ENCODE results near the gene ALPK3. TPM values are rescaled to one million over a fixed set of nuclear protein-coding genes. Genes with fewer than 3 reads are reported as not detected.

The ALPK3 gene
- total and polyA plus RNA-seq, 8 donors, result 0.58 to 17.9 (median 3.5) TPM

DNA sequence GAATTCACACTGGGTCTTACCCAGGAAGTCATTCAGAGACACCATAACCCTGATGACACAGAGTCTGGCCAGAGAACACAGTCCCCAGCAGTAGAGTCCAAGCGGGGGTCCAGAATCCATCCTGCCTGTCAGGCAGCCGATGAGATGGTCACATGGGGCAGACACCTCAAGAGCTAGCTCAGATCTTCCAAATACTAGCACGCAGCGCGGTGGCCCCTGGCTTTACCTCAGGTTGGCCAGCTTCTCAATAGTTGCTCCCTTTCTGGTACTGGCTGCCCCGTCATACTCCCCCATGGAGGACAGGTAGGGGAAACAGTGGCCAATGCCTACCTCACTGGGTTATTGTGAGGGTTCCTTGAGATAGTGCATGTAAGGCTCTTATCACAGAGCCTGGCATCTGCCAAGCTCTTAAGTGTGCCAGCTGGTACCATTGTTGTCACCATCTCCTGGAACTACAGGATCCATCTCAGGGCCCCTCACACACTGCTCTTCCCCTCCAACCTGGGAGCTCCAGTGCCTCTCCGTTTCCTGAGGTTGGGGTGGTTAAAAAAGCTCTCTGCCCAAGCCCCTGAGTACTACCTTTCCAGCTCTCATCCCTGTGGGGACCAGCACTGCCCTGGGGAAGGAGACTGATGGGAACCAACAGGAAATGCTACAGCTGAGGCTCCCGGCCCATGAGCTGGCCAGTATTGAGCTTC is 63.8 kb downstream of the ALPK3 start:
- peaks cover 0 to 11% (median 0%) of the 10 kb centered on the region in 4 donors for H3K4me1 ChIP-seq

DNA sequence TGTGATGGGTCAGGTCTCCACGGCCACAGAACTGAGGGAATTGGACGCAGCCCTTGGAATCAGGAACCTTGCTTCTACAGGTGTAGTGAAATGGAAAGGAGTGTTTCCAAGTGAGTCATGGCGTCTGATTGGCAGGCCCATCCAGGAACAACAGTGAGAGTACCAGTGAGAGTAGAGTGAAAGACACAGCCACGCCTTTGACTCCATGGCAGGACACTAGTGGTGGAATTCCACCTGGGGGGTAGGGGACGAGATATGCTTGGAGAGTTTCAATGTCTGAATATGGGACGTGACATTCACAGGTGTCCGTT is 64.3 kb downstream of the ALPK3 start:
- H3K36me3 ChIP-seq, result no peaks in the 10 kb centered on the region
- no peak for DNase-seq
- H3K4me1 ChIP-seq, result peaks cover 0 to 11% (median 0%) of the 10 kb centered on the region in 4 donors
- WGBS, 5 donors, result 86 to 91% (median 88%) methylated on average over 7 of the region's 7 CpGs
- no peak overlapping the region for H3K4me3 ChIP-seq
- H3K27me3 ChIP-seq, result no peaks in the 10 kb centered on the region
- no peaks in the 10 kb centered on the region for H3K9me3 ChIP-seq
- no peak for TF ChIP-seq POLR2AphosphoS5 (IDR thresholded peaks at IDR 0.05)
- no peak for TF ChIP-seq POLR2A (IDR thresholded peaks at IDR 0.05)
- TF ChIP-seq, protein P1, sequence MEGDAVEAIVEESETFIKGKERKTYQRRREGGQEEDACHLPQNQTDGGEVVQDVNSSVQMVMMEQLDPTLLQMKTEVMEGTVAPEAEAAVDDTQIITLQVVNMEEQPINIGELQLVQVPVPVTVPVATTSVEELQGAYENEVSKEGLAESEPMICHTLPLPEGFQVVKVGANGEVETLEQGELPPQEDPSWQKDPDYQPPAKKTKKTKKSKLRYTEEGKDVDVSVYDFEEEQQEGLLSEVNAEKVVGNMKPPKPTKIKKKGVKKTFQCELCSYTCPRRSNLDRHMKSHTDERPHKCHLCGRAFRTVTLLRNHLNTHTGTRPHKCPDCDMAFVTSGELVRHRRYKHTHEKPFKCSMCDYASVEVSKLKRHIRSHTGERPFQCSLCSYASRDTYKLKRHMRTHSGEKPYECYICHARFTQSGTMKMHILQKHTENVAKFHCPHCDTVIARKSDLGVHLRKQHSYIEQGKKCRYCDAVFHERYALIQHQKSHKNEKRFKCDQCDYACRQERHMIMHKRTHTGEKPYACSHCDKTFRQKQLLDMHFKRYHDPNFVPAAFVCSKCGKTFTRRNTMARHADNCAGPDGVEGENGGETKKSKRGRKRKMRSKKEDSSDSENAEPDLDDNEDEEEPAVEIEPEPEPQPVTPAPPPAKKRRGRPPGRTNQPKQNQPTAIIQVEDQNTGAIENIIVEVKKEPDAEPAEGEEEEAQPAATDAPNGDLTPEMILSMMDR (IDR thresholded peaks at IDR 0.05), result no peak
- TF ChIP-seq EP300 (IDR thresholded peaks at IDR 0.05), result no peak
- intact Hi-C loops (cut with DNase I; ENCODE audit: low total_unique reads), result no loop called here
- no peak overlapping the region for H3K27ac ChIP-seq

More for the DNA sequence above, 63.8 kb downstream of the ALPK3 start:
- H3K27ac ChIP-seq, result no peak overlapping the region
- H3K4me3 ChIP-seq, result no peak overlapping the region
- H3K36me3 ChIP-seq, result no peaks in the 10 kb centered on the region
- H3K27me3 ChIP-seq, result no peaks in the 10 kb centered on the region
- 81 to 91% (median 85%) methylated on average over 7 to 8 of the region's 8 CpGs for WGBS, 5 donors
- no peak for DNase-seq
- H3K9me3 ChIP-seq, result no peaks in the 10 kb centered on the region
- intact Hi-C loops (cut with DNase I; ENCODE audit: low total_unique reads), result no loop called here
- TF ChIP-seq, protein P1 (IDR thresholded peaks at IDR 0.05), result no peak
- no peak for TF ChIP-seq POLR2A (IDR thresholded peaks at IDR 0.05)
- TF ChIP-seq EP300 (IDR thresholded peaks at IDR 0.05), result no peak
- no peak for TF ChIP-seq POLR2AphosphoS5 (IDR thresholded peaks at IDR 0.05)

DNA sequence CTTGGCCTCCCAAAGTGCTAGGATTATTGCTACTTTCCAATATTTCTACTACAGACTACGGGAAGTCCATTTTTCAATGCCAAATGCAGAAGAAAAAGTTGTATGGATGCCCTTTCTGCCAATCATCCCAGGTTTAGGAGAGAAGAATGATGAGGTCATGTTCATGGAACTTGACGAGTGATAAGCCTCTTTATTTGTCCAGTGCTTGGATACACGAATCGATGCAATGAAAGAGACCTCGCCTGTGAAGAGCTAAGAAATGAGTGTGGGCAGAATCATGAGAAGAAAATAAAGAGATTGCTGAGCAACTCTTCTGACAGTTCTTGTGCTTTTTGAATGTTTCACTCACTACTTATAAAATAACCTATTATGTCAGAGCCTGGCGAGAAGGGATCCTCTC is 66.3 kb downstream of the ALPK3 start:
- Histone ChIP-seq H3K27ac (no peak overlapping the region), H3K36me3 (no peaks in the 10 kb centered on the region), H3K4me1 (peaks cover 0 to 5% (median 0%) of the 10 kb centered on the region in 4 donors), H3K27me3 (peaks cover 0 to 6% (median 0%) of the 10 kb centered on the region in 3 donors), H3K9me3 (no peaks in the 10 kb centered on the region), H3K4me3 (no peak overlapping the region)
- intact Hi-C loops (cut with DNase I; ENCODE audit: low total_unique reads), result no loop called here
- no peak for DNase-seq
- WGBS, 5 donors, result 47 to 67% (median 53%) methylated on average over 6 of the region's 6 CpGs
- TF ChIP-seq, protein P1 (IDR thresholded peaks at IDR 0.05), result no peak
- TF ChIP-seq POLR2A (IDR thresholded peaks at IDR 0.05) (no peak), EP300 (IDR thresholded peaks at IDR 0.05) (no peak), POLR2AphosphoS5 (IDR thresholded peaks at IDR 0.05) (no peak)

DNA sequence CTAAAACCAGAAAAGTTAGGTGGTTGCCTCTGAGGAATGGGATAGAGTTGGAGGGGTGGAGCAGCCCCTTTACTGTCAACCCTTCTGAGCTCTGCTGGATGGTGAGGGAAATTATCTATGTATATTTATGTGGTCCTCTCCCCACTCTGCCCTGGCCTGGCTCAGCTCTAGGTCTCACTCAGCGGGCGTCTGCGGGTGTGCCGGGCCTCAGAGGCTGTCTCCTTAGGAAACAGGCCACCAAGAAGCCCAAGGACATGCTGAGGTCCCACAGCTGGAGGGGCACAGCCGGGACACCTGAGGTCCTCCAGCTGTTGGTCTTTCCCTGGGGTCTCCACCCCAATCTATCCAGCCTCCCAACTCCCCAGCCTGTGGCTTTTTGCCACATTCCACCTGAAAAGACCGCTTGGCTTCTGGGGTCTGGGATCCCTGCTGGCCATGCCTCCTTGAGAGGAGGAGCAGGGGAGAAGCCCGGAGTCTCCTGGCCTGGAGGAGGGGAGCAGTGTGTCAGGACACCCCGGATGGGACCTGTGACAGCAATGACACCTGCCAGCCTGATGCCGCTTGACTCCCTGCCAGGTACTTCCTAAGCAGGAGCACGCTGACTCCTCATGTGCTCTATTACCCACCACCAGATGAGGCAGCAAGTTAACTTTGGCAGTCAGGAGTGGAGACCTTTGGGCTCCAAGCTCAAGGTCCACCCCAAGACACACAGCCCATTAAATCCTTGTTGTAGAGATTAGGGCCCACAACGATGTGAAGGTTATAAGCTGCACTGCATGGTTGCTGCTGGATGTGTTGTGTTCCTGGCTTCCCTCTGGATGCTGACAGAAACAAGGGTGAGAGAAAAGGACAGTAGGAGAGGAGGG is 67.0 kb downstream of the ALPK3 start, which contains the start of gene SLC28A1:
Gene SLC28A1, plus strand, starts transcription at position 747 of the 866 bp plus-strand sequence. CDS start 3,099 bp downstream, outside the sequence.
- H3K4me1 ChIP-seq, result no peaks in the 10 kb centered on the region
- intact Hi-C loops (cut with DNase I; ENCODE audit: low total_unique reads), result no loop called here
- peaks cover 0 to 13% (median 0%) of the 10 kb centered on the region in 3 donors for H3K27me3 ChIP-seq
- TF ChIP-seq POLR2AphosphoS5 (IDR thresholded peaks at IDR 0.05), result no peak
- TF ChIP-seq, protein P1 (IDR thresholded peaks at IDR 0.05), result no peak
- no peak for TF ChIP-seq EP300 (IDR thresholded peaks at IDR 0.05)
- no peak for TF ChIP-seq POLR2A (IDR thresholded peaks at IDR 0.05)
- no peaks in the 10 kb centered on the region for H3K36me3 ChIP-seq
- WGBS, 5 donors, result 82 to 85% (median 82%) methylated on average over 10 to 11 of the region's 11 CpGs
- H3K4me3 ChIP-seq, result no peak within 1 kb of the TSS
- no peaks in the 10 kb centered on the region for H3K9me3 ChIP-seq
- DNase-seq, result peak in 1 of 2 donors; percentile 35
- H3K27ac ChIP-seq, result no peak within 1 kb of the TSS

All from stomach (tissue), 9 donors.